H1 (cell line): Measurements from ENCODE around the gene OCRL.

Experiments used
- CTCF ChIP-seq, 3 experiments: IDR thresholded peaks; 1 replicate in 2 of 3; 2 replicates in 1 of 3; pipeline versions ENCODE4 v1.5.1 to v1.6.1; 2011; ENCODE audit warnings: low read length in 3 of 3, mild to moderate bottlenecking in 3 of 3, inconsistent platforms in 2 of 3, low read depth in 1 of 3, moderate library complexity in 1 of 3; ENCODE audit not compliant: insufficient read depth in 1 of 3; ENCODE audit errors: control extremely low read depth in 1 of 3
- GABPA ChIP-seq: IDR thresholded peaks from 2 replicates; pipeline ENCODE4 v1.6.1; 2011; ENCODE audit warnings: mild to moderate bottlenecking, low read length, moderate library complexity, borderline replicate concordance; ENCODE audit not compliant: insufficient read depth
- SP1 ChIP-seq: IDR thresholded peaks from 2 replicates; pipeline ENCODE4 v1.6.1; 2011; ENCODE audit warnings: low read depth, low read length

- TF ChIP-seq GABPA: no peak
- TF ChIP-seq SP1: no peak
- no peak for TF ChIP-seq CTCF (IDR thresholded peaks at IDR 0.05; ENCODE audit: control extremely low read depth in 1 of 3, insufficient read depth in 1 of 3, low read depth in 1 of 3, low read length in 3 of 3)
These were observed 43.4 kb upstream of the OCRL start for GRCh38 chrX:129496625-129497024.
